ENCODE results near the gene DIDO1.

Gene DIDO1

DNA sequence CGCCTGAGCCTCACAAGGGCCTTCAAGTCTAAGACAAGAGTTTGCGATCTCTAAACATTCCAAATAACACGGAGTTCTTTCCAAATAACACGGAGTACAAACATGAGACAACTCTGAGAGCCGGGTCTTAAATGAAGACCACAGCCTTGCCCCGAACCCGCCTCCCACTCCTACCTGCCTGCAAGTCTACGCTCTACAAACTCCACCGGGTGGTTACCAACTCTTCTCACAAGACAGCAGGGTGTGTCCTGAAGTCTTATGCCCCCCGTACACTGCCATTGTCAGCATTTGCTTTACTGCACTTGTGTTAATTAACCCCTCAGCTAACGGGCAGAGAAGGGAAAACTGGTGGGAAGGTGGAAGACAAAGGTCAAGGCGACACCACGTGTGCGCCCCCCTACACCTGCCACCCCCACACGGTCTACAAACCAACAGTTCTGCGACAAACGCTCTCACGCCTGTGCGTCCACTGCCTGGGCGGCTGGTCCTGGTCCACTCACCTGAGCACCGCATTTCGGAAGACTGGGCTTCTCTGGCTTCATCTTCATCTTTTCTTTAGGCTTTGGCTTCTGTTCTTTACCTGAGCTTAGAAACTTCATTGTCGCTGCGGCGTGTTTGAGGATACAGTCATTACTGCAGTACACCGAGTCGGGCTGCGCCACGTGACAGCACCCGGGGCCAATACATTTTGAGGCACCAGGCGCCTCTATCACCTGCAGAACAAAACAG, 19.5 kb downstream of the DIDO1 start:
- H3K27ac ChIP-seq: peak overlapping the region; percentile 25; the same call in 1 of the 2 replicates
- TF ChIP-seq, protein P1, sequence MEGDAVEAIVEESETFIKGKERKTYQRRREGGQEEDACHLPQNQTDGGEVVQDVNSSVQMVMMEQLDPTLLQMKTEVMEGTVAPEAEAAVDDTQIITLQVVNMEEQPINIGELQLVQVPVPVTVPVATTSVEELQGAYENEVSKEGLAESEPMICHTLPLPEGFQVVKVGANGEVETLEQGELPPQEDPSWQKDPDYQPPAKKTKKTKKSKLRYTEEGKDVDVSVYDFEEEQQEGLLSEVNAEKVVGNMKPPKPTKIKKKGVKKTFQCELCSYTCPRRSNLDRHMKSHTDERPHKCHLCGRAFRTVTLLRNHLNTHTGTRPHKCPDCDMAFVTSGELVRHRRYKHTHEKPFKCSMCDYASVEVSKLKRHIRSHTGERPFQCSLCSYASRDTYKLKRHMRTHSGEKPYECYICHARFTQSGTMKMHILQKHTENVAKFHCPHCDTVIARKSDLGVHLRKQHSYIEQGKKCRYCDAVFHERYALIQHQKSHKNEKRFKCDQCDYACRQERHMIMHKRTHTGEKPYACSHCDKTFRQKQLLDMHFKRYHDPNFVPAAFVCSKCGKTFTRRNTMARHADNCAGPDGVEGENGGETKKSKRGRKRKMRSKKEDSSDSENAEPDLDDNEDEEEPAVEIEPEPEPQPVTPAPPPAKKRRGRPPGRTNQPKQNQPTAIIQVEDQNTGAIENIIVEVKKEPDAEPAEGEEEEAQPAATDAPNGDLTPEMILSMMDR (conservative IDR thresholded peaks at IDR 0.05): no peak

DNA sequence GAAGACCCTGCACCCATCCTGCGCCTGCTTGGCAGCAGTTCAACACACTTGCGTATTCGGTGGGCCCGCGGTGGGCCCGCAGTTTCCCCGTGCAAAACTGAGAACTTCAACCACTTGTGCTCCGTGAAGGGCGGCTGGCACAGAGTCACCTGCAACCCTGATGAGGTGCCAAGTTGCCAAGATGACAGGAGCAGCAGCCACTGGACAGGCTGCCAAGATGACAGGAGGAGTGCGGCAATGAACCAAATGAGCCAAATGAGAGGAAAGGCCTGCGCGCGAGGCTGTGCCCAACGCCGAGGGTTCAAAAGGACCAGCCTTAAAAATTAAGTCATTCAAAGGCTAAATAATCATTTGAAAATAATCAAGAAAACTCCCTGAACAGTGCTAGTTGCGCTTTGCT, 20.1 kb downstream of the DIDO1 start:
- TF ChIP-seq, protein P1 (conservative IDR thresholded peaks at IDR 0.05): no peak
- peak overlapping the region; percentile 25; the same call in 1 of the 2 replicates for H3K27ac ChIP-seq

DNA sequence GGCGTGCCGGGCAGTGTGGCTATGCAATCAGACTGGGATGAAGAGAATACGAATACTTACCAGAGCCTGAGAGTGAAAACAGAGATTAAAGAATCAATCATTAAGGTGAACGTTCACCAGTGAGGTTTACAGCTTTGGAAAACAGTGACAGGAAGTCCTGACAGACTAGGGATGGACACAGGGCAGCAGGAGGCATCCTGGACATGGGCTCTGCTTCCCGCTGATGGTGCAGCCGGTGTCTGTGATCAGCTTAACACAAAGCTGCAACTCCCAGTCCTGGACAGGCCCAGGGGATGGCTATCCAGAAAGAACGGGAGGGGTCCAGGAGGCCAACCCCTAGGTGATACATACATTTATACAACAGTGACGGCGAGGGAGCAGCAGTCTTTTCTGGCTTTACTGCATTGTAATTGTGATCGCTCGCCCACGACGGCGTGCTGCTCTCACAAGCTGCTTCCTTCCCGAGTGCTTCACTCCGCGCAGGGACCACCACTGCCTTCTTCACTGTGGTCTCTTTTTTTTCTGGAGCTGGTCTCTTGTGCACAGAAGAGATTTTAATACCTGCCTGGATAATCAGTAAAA, 20.7 kb downstream of the DIDO1 start:
- H3K27ac ChIP-seq: no peak overlapping the region
- TF ChIP-seq, protein P1 (conservative IDR thresholded peaks at IDR 0.05): no peak

DNA sequence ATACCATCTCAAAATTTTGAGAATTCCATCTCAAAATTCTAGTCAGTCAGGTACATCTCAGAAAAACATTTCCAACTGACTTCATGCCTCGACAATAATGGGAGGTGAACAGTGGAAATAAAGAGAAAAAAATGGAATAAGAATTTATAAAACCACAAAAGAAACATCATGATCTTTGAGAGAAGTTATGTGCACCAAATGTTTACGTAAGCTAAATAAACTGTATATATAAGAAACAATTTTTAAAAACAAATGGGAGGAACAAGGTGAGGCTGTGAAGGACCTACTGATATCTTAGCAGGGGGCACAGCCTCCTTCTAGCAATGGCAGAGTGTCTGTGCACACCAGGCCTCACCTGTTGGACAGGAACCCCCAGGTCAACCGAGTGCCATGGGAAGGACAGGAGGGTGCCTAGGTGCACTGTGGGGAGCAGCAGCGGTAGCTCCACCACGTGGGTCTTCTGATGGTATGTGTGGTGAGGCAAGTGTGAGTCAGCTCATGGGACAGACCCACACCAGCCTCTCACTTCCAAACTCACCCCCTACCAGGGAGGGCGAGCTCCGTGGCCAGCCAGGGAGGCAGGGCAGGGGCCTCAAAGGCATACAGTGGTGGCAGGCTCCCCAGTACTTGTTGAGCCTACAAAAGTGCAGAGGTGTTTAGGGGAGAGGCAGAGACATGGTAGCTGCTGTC, 23.2 kb downstream of the DIDO1 start:
- peak overlapping the region; percentile 81; the same call in 1 of the 2 replicates for H3K27ac ChIP-seq
- TF ChIP-seq, protein P1 (conservative IDR thresholded peaks at IDR 0.05): no peak

DNA sequence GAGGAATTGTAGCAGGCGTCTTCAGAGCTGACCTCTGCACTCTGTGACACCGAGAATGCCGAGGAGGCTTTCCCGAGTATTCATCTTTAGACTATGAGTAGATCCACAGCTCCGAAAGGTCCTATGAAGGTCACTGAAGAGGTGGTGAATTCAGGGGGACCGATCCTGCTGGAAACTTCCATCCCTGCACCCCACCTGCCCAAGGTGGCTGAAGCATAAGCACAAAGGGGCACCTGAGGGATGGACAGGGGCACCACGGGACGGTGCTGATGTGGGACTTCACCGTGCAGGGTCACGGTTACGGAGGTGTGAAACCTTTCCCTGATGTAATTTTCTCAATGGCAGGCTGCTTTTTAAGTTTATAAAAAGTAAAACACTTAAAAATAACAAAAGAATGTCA, 24.4 kb downstream of the DIDO1 start:
- TF ChIP-seq, protein P1 (conservative IDR thresholded peaks at IDR 0.05): no peak
- peak overlapping the region; percentile 81 for H3K27ac ChIP-seq

DNA sequence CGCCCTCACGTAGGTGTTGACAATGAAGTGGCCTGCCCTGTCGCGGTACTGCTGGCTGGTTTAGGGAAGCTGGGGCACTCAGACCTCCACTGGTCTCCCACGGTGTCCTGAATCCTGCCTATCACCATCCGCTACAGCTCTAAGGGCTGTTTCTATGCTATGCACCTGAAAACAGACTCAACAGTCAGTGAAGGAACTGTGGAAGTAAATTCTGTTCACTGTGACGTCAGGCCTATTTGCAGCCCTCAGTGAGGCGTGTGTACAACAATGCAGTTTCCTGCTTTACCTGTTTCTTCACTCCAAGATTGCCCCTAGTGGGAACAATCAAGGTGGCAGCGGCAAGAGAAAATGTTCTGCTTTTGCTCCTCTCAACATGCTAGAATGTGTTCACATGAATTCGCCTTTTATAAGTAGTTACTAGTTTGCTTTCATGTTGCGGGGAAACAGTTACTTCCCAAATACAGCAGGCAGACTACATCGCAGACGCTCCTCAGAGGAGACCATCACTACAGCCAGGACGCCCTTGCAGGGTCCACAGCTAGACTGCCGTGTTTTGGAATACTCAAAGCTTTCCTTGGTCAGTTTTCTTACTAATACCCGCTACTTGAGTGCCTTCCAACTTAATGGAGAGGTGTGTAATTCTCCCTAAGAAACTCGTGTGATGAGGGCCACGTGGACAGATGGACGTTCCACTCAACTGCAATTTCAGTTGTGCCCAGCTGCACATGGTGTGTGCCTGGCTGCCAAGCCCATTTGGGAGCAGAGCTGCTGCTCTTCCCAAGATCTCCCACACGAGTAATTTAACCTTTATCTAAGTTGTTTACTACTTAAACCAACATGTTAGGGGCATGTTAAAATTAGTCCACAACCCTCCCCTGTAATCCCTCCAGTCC, 25.4 kb downstream of the DIDO1 start:
- H3K27ac ChIP-seq: peak overlapping the region; percentile 81
- TF ChIP-seq, protein P1 (conservative IDR thresholded peaks at IDR 0.05): no peak
